Measurements from ENCODE around the gene UPK3BL1.
"Not testable (repeated sequence)": the region's sequence is repeated elsewhere in the genome, so short reads cannot be mapped to it uniquely, and the experiment has no call there.

DNA sequence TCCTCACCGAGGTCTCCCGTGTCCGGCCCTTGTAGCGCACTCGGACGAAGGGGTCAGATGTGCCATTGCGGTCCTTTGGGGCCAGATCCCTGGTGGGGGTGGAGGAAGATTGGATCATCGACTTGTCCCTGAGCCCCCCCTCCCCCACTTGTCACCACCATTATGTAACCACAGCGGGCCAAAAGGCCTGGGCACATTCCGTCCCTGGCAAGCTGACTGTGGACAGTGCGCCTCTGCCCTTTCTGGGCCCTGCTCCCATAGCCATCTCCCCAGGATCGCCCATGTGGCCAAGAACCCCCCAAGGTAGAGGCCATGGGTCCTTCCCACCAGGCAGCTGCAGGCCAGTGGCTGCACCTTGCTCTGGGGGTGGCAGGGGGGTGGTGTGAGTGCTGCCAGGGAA is 40.3 kb downstream of the UPK3BL1 start:
- not testable (repeated sequence) for TF ChIP-seq POLR2AphosphoS5 (IDR thresholded peaks at IDR 0.05; ENCODE audit: low read depth); SPI1 (IDR thresholded peaks at IDR 0.05; ENCODE audit: borderline replicate concordance, low read depth)
- TF ChIP-seq, protein P1, sequence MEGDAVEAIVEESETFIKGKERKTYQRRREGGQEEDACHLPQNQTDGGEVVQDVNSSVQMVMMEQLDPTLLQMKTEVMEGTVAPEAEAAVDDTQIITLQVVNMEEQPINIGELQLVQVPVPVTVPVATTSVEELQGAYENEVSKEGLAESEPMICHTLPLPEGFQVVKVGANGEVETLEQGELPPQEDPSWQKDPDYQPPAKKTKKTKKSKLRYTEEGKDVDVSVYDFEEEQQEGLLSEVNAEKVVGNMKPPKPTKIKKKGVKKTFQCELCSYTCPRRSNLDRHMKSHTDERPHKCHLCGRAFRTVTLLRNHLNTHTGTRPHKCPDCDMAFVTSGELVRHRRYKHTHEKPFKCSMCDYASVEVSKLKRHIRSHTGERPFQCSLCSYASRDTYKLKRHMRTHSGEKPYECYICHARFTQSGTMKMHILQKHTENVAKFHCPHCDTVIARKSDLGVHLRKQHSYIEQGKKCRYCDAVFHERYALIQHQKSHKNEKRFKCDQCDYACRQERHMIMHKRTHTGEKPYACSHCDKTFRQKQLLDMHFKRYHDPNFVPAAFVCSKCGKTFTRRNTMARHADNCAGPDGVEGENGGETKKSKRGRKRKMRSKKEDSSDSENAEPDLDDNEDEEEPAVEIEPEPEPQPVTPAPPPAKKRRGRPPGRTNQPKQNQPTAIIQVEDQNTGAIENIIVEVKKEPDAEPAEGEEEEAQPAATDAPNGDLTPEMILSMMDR (IDR thresholded peaks at IDR 0.05; ENCODE audit: insufficient read depth, low read length) = not testable (repeated sequence)
- TF ChIP-seq, protein P2, sequence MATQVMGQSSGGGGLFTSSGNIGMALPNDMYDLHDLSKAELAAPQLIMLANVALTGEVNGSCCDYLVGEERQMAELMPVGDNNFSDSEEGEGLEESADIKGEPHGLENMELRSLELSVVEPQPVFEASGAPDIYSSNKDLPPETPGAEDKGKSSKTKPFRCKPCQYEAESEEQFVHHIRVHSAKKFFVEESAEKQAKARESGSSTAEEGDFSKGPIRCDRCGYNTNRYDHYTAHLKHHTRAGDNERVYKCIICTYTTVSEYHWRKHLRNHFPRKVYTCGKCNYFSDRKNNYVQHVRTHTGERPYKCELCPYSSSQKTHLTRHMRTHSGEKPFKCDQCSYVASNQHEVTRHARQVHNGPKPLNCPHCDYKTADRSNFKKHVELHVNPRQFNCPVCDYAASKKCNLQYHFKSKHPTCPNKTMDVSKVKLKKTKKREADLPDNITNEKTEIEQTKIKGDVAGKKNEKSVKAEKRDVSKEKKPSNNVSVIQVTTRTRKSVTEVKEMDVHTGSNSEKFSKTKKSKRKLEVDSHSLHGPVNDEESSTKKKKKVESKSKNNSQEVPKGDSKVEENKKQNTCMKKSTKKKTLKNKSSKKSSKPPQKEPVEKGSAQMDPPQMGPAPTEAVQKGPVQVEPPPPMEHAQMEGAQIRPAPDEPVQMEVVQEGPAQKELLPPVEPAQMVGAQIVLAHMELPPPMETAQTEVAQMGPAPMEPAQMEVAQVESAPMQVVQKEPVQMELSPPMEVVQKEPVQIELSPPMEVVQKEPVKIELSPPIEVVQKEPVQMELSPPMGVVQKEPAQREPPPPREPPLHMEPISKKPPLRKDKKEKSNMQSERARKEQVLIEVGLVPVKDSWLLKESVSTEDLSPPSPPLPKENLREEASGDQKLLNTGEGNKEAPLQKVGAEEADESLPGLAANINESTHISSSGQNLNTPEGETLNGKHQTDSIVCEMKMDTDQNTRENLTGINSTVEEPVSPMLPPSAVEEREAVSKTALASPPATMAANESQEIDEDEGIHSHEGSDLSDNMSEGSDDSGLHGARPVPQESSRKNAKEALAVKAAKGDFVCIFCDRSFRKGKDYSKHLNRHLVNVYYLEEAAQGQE (IDR thresholded peaks at IDR 0.05; ENCODE audit: insufficient replicate concordance, low read depth) = not testable (repeated sequence)
